Esophagus squamous epithelium (tissue), 5 donors: ENCODE data around the gene COPG1. TPM values are rescaled to one million over a fixed set of nuclear protein-coding genes. Genes with fewer than 3 reads are reported as not detected.

Experiments
- DNase-seq: peaks from one replicate; lab custom pipeline; 2025; lab: John Stamatoyannopoulos, UW
- H3K27ac ChIP-seq, 4 donors: fragments of 200-600 bp; sonication (generic); one replicate each; pipeline ENCODE4 v1.5.1; 2016 to 2019; ENCODE audit warnings: mild to moderate bottlenecking in 1 of 4
- H3K27me3 ChIP-seq, 4 donors: fragments of 200-600 bp; sonication (generic); 1 replicate in 3 of 4; 2 replicates in 1 of 4; pipeline versions ENCODE4 v1.5.1 to v1.6.0; 2017 to 2021; ENCODE audit warnings: antibody characterized with exemption in 1 of 4
- H3K36me3 ChIP-seq, 3 donors: fragments of 200-600 bp; sonication (generic); one replicate each; pipeline ENCODE4 v1.5.1; 2016 to 2019
- H3K4me1 ChIP-seq, 3 donors: fragments of 200-600 bp; sonication (generic); one replicate each; pipeline ENCODE4 v1.5.1; 2017 to 2019
- H3K4me3 ChIP-seq, 4 donors: fragments of 200-600 bp; sonication (generic); 1 replicate in 3 of 4; 2 replicates in 1 of 4; pipeline ENCODE4 v1.5.1; 2016 to 2019; ENCODE audit warnings: mild to moderate bottlenecking in 2 of 4, moderate library complexity in 1 of 4
- H3K9me3 ChIP-seq, 3 donors: fragments of 200-600 bp; sonication (generic); one replicate each; pipeline ENCODE4 v1.5.1; 2016 to 2019
- POLR2A ChIP-seq, 4 donors: fragments of 450-650 bp; IDR thresholded peaks; one replicate each; pipeline ENCODE4 v1.6.1; 2017; ENCODE audit warnings: antibody characterized with exemption in 4 of 4, mild to moderate bottlenecking in 4 of 4, moderate library complexity in 3 of 4
- WGBS, 2 donors: methylation state at CpG; one replicate each; pipeline ENCODE4 v1.1.5; 2018; 5-methylcytosine and 5-hydroxymethylcytosine counted together
- intact Hi-C: fragments of 100-400 bp; cut with DNase I; formaldehyde crosslinking; loops from one replicate; pipeline ENCODE4 v1.15.0; 2022
- total RNA-seq, 4 donors: library from RNA; depleted of rRNA; stranded (reverse); fragments of >200 nt; gene quantifications; one replicate each; pipeline ENCODE4 v1.1.0, GENCODE V29; 2016
- TF ChIP-seq, protein P1 (sequence below), 6 experiments: fragments of 450-650 bp in 4 of 6; fragments of 200-600 bp in 2 of 6; sonication (generic) in 2 of 6; IDR thresholded peaks; one replicate each; pipeline ENCODE4 v1.5.1; 2016 to 2019; ENCODE audit warnings: antibody characterized with exemption in 6 of 6, mild to moderate bottlenecking in 4 of 6, moderate library complexity in 4 of 6
- donor health status: DM: yes; HTN: yes; CAD: no.

COPG1 gene
- total RNA-seq, 4 donors from 2014 or later, result 68.3 to 121 (median 104) TPM

GRCh38 chr3:129252748-129253147, 3.3 kb downstream of the COPG1 start:
- Histone ChIP-seq H3K4me3 (no peak overlapping the region), H3K27ac (no peak overlapping the region), H3K36me3 (peaks cover 24 to 66% (median 59%) of the 10 kb centered on the region in 3 donors), H3K27me3 (no peaks in the 10 kb centered on the region), H3K4me1 (peaks cover 13 to 39% (median 25%) of the 10 kb centered on the region in 3 donors), H3K9me3 (no peaks in the 10 kb centered on the region)
- 94 to 97% methylated on average over 4 of the region's 4 CpGs for WGBS, 2 donors
- DNase-seq, result no peak
- TF ChIP-seq POLR2A (IDR thresholded peaks at IDR 0.05), result no peak
- TF ChIP-seq, protein P1, sequence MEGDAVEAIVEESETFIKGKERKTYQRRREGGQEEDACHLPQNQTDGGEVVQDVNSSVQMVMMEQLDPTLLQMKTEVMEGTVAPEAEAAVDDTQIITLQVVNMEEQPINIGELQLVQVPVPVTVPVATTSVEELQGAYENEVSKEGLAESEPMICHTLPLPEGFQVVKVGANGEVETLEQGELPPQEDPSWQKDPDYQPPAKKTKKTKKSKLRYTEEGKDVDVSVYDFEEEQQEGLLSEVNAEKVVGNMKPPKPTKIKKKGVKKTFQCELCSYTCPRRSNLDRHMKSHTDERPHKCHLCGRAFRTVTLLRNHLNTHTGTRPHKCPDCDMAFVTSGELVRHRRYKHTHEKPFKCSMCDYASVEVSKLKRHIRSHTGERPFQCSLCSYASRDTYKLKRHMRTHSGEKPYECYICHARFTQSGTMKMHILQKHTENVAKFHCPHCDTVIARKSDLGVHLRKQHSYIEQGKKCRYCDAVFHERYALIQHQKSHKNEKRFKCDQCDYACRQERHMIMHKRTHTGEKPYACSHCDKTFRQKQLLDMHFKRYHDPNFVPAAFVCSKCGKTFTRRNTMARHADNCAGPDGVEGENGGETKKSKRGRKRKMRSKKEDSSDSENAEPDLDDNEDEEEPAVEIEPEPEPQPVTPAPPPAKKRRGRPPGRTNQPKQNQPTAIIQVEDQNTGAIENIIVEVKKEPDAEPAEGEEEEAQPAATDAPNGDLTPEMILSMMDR (IDR thresholded peaks at IDR 0.05), result no peak
- intact Hi-C loops, result no loop called here

- Histone ChIP-seq H3K4me3 (no peak overlapping the region), H3K4me1 (peaks cover 8 to 27% (median 16%) of the 10 kb centered on the region in 3 donors), H3K36me3 (peaks cover 39 to 86% (median 73%) of the 10 kb centered on the region in 3 donors), H3K9me3 (no peaks in the 10 kb centered on the region), H3K27ac (no peak overlapping the region), H3K27me3 (no peaks in the 10 kb centered on the region)
- 86 to 93% methylated on average over 10 of the region's 12 CpGs for WGBS, 2 donors
- TF ChIP-seq POLR2A (IDR thresholded peaks at IDR 0.05), result no peak
- TF ChIP-seq, protein P1 (IDR thresholded peaks at IDR 0.05), result no peak
- DNase-seq, result no peak
- intact Hi-C loops, result no loop called here
Measured at GRCh38 chr3:129254536-129255230, 5.3 kb downstream of the COPG1 start.

DNA sequence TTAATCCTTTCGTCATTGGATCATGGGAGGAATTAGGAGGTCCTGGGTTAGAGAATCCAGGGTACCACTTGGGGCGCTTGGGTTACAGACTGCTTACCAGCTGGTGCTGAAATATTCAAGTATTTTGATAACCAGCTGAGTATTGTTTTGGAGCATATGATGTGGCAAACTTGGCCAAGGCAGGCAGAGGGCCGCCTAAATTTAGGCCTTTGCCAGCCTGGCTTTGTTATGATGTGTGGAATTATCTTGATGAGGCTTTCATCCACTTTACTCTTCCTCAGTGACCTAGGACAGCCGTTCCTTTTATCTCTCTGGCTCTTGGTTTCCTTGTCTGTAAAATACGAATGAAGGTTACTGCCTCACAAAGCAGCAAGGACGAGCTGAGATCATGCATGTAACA, 6.9 kb downstream of the COPG1 start:
- H3K9me3 ChIP-seq, result no peaks in the 10 kb centered on the region
- H3K4me3 ChIP-seq, result no peak overlapping the region
- no peaks in the 10 kb centered on the region for H3K27me3 ChIP-seq
- no peak overlapping the region for H3K27ac ChIP-seq
- peaks cover 55 to 100% (median 89%) of the 10 kb centered on the region in 3 donors for H3K36me3 ChIP-seq
- H3K4me1 ChIP-seq, result peaks cover 0 to 12% (median 5%) of the 10 kb centered on the region in 3 donors
- no peak for DNase-seq
- intact Hi-C loops, result no loop called here
- 86 to 89% methylated on average over 6 of the region's 6 CpGs for WGBS, 2 donors
- TF ChIP-seq, protein P1 (IDR thresholded peaks at IDR 0.05), result no peak
- no peak for TF ChIP-seq POLR2A (IDR thresholded peaks at IDR 0.05)

DNA sequence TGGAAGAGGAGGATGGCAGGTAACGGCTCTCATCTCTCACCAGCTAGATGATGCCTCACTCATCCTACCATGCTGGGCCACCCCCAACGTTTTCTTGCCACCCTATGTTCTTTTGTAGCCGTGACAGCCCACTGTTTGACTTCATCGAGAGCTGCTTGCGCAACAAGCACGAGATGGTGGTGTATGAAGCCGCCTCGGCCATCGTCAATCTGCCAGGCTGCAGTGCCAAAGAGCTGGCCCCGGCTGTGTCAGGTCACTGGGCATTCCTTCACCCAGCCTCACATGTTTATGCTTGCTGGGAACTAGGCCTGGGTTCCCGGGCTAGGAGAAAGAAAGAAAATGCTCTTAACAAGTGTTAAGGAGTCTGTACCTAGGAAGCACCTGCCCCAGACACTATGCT, 8.2 kb downstream of the COPG1 start:
- no peak overlapping the region for H3K27ac ChIP-seq
- intact Hi-C loops, result no loop called here
- TF ChIP-seq, protein P1 (IDR thresholded peaks at IDR 0.05), result no peak
- TF ChIP-seq POLR2A (IDR thresholded peaks at IDR 0.05), result no peak
- H3K27me3 ChIP-seq, result no peaks in the 10 kb centered on the region
- H3K36me3 ChIP-seq, result peaks cover 57 to 100% (median 88%) of the 10 kb centered on the region in 3 donors
- no peaks in the 10 kb centered on the region for H3K9me3 ChIP-seq
- H3K4me3 ChIP-seq, result no peak overlapping the region
- H3K4me1 ChIP-seq, result no peaks in the 10 kb centered on the region
- 83 to 90% methylated on average over 4 to 11 of the region's 11 CpGs for WGBS, 2 donors
- DNase-seq, result no peak

GRCh38 chr3:129259612-129260477, 10.4 kb downstream of the COPG1 start:
- Histone ChIP-seq H3K9me3 (no peaks in the 10 kb centered on the region), H3K4me1 (no peaks in the 10 kb centered on the region), H3K27me3 (no peaks in the 10 kb centered on the region), H3K4me3 (no peak overlapping the region), H3K36me3 (peaks cover 69 to 100% (median 85%) of the 10 kb centered on the region in 3 donors), H3K27ac (no peak overlapping the region)
- TF ChIP-seq, protein P1 (IDR thresholded peaks at IDR 0.05), result no peak
- TF ChIP-seq POLR2A (IDR thresholded peaks at IDR 0.05), result no peak
- 89 to 91% methylated on average over 3 to 5 of the region's 7 CpGs for WGBS, 2 donors
- intact Hi-C loops, result no loop called here
- DNase-seq, result no peak
